HCT116 (cell line): ENCODE data around the gene APOLD1. TPM values are rescaled to one million over a fixed set of nuclear protein-coding genes. Genes with fewer than 3 reads are reported as not detected.
"Not testable (repeated sequence)": the region's sequence is repeated elsewhere in the genome, so short reads cannot be mapped to it uniquely, and the experiment has no call there.

Experiments used
- ATAC-seq: fragments of 200-7000 bp; cut with Tn5 transposase; 2 replicates; pipeline ENCODE4 v1.9.1; 2020; ENCODE audit warnings: mild to moderate bottlenecking, moderate library complexity
- BruUV-seq: library from RNA; stranded (reverse); fragments of 400-500 nt; replicated peaks from 2 replicates; lab custom pipeline; 2021; lab: Mats Ljungman, UMichigan
- CTCF ChIA-PET: fragments of 300-600 bp; sonication (Branson Sonifier 250); formaldehyde crosslinking; loops from one replicate; lab custom pipeline; 2021; ENCODE audit warnings: antibody characterized with exemption; lab: Charles Lee
- POLR2A ChIA-PET: fragments of 300-600, 350-600 bp; sonication (Branson Sonifier 250); formaldehyde crosslinking; loops from one replicate; lab custom pipeline; 2021; ENCODE audit warnings: antibody characterized with exemption; lab: Charles Lee
- RAD21 ChIA-PET, 2 experiments: fragments of 300-600 bp; sonication (Branson Sonifier 250); formaldehyde crosslinking; loops; one replicate each; lab custom pipeline; 2023; ENCODE audit warnings: low total read pairs in 2 of 2; ENCODE audit not compliant: uncharacterized antibody in 2 of 2, unreplicated experiment in 2 of 2, low non-redundant PET in 1 of 2; lab: Charles Lee
- DNase-seq: peaks from one replicate; pipeline ENCODE4 v3.0.0-alpha.2; 2010; ENCODE audit warnings: low read depth, low spot score
- H2AFZ ChIP-seq: fragments of 200-600 bp; shearing (Covaris generic), sonication (generic); 2 replicates; pipeline ENCODE4 v1.6.1; 2017; ENCODE audit warnings: low read depth, mixed run types, mixed read lengths, antibody characterized with exemption, low read length; ENCODE audit not compliant: poor library complexity, severe bottlenecking
- H3K27ac ChIP-seq: 2 replicates; pipeline ENCODE4 v1.5.1; 2012; ENCODE audit warnings: low read depth, low read length
- H3K27me3 ChIP-seq: fragments of 200-600 bp; sonication (generic); 2 replicates; pipeline ENCODE4 v1.6.1; 2016; ENCODE audit warnings: mixed run types, low read length, mixed read lengths; ENCODE audit not compliant: insufficient read depth
- H3K36me3 ChIP-seq, 2 experiments: fragments of 200-500 bp in 1 of 2; fragments of 200-600 bp in 1 of 2; sonication (Bioruptor generic) in 1 of 2; sonication (generic) in 1 of 2; 2 replicates each; pipeline versions ENCODE4 v1.5.1 to v1.6.1; 2014 to 2016; ENCODE audit warnings: low read length in 2 of 2, inconsistent platforms in 1 of 2, mixed read lengths in 1 of 2, mixed run types in 1 of 2; ENCODE audit not compliant: insufficient read depth in 2 of 2, control insufficient read depth in 1 of 2
- H3K4me1 ChIP-seq, 2 experiments: fragments of 200-600 bp in 1 of 2; sonication (generic) in 1 of 2; 2 replicates each; pipeline versions ENCODE4 v1.5.1 to v1.6.1; 2012 to 2017; ENCODE audit warnings: low read length in 2 of 2, inconsistent platforms in 1 of 2, mild to moderate bottlenecking in 1 of 2, mixed read lengths in 1 of 2, mixed run types in 1 of 2, moderate library complexity in 1 of 2; ENCODE audit not compliant: insufficient read depth in 2 of 2, control insufficient read depth in 1 of 2
- H3K4me2 ChIP-seq: fragments of 200-600 bp; sonication (generic); 2 replicates; pipeline ENCODE4 v1.6.1; 2017; ENCODE audit warnings: mixed run types, low read length, mixed read lengths
- H3K4me3 ChIP-seq, 2 experiments: fragments of 200-600 bp in 1 of 2; sonication (generic) in 1 of 2; replicated peaks in 1 of 2; 2 replicates each; pipeline ENCODE4 v1.5.1; 2011 to 2016; ENCODE audit warnings: low read length in 2 of 2, control low read depth in 1 of 2, low read depth in 1 of 2, mild to moderate bottlenecking in 1 of 2, mixed read lengths in 1 of 2, mixed run types in 1 of 2
- H3K79me2 ChIP-seq: fragments of 200-600 bp; sonication (generic); 2 replicates; pipeline ENCODE4 v1.6.1; 2017; ENCODE audit warnings: mild to moderate bottlenecking, mixed run types, low read length, moderate library complexity, mixed read lengths; ENCODE audit not compliant: insufficient read depth
- H3K9ac ChIP-seq: fragments of 200-600 bp; sonication (generic); 2 replicates; pipeline ENCODE4 v1.6.1; 2016; ENCODE audit warnings: low read length, mixed read lengths
- H3K9me2 ChIP-seq: fragments of 200-600 bp; sonication (generic), shearing (Covaris generic); 2 replicates; pipeline ENCODE4 v1.6.1; 2017; ENCODE audit warnings: mixed run types, mild to moderate bottlenecking, moderate library complexity; ENCODE audit not compliant: insufficient read depth
- H3K9me3 ChIP-seq, 2 experiments: fragments of 200-500 bp in 1 of 2; fragments of 200-600 bp in 1 of 2; sonication (Bioruptor generic) in 1 of 2; sonication (generic) in 1 of 2; 2 replicates each; pipeline ENCODE4 v1.6.1; 2014 to 2017; ENCODE audit warnings: low read length in 2 of 2, mixed read lengths in 2 of 2, inconsistent platforms in 1 of 2, low read depth in 1 of 2, mild to moderate bottlenecking in 1 of 2, mixed run types in 1 of 2, moderate library complexity in 1 of 2; ENCODE audit not compliant: control insufficient read depth in 1 of 2, insufficient read depth in 1 of 2
- H4K20me1 ChIP-seq: fragments of 200-600 bp; sonication (generic), shearing (Covaris generic); 2 replicates; pipeline ENCODE4 v1.6.1; 2017; ENCODE audit warnings: mixed run types, mild to moderate bottlenecking, moderate library complexity; ENCODE audit not compliant: insufficient read depth
- CEBPB ChIP-seq: IDR thresholded peaks from 2 replicates; pipeline ENCODE4 v1.6.1; 2012; ENCODE audit warnings: low read depth
- EGR1 ChIP-seq: IDR thresholded peaks from 2 replicates; pipeline ENCODE4 v1.6.1; 2012; ENCODE audit warnings: low read depth
- ELF1 ChIP-seq: IDR thresholded peaks from 2 replicates; pipeline ENCODE4 v1.6.1; 2012; ENCODE audit warnings: low read depth, borderline replicate concordance
- EZH2 ChIP-seq: fragments of 200-600 bp; sonication (generic); IDR thresholded peaks from 2 replicates; pipeline ENCODE4 v1.6.1; 2017; ENCODE audit warnings: antibody characterized with exemption, mixed run types
- EZH2phosphoT487 ChIP-seq: fragments of 200-600 bp; IDR thresholded peaks from 2 replicates; pipeline ENCODE4 v1.6.1; 2018; ENCODE audit warnings: antibody characterized with exemption, borderline replicate concordance
- FOSL1 ChIP-seq: IDR thresholded peaks from 2 replicates; pipeline ENCODE4 v1.6.1; 2012; ENCODE audit warnings: low read depth
- JUND ChIP-seq: IDR thresholded peaks from 2 replicates; pipeline ENCODE4 v1.6.1; 2012
- MAX ChIP-seq: IDR thresholded peaks from 2 replicates; pipeline ENCODE4 v1.6.1; 2012
- POLR2A ChIP-seq: IDR thresholded peaks from 2 replicates; pipeline ENCODE4 v1.7.0; 2011; ENCODE audit warnings: borderline replicate concordance; ENCODE audit not compliant: insufficient read depth, insufficient read length; ENCODE audit errors: extremely low read depth
- POLR2AphosphoS5 ChIP-seq: IDR thresholded peaks from 2 replicates; pipeline ENCODE4 v1.6.1; 2011; ENCODE audit warnings: mild to moderate bottlenecking, low read depth, low read length, moderate library complexity
- RAD21 ChIP-seq: IDR thresholded peaks from 2 replicates; pipeline ENCODE4 v1.6.1; 2012; ENCODE audit warnings: low read depth, mild to moderate bottlenecking
- SRF ChIP-seq: IDR thresholded peaks from 2 replicates; pipeline ENCODE4 v1.6.1; 2012; ENCODE audit warnings: low read depth
- TCF7L2 ChIP-seq: IDR thresholded peaks from 2 replicates; pipeline ENCODE4 v1.7.0; 2011; ENCODE audit warnings: borderline replicate concordance, inconsistent platforms; ENCODE audit not compliant: insufficient read depth, insufficient read length; ENCODE audit errors: extremely low read depth
- ZFX ChIP-seq: fragments of 450-650 bp; IDR thresholded peaks from 2 replicates; pipeline ENCODE4 v1.6.1; 2017
- ZNF274 ChIP-seq: fragments of 200-500 bp; sonication (Bioruptor generic); IDR thresholded peaks from 2 replicates; pipeline ENCODE4 v1.6.1; 2014; ENCODE audit warnings: mild to moderate bottlenecking, low read depth, low read length, inconsistent platforms
- intact Hi-C: fragments of 100-400 bp; cut with micrococcal nuclease; formaldehyde crosslinking; loops from 2 replicates; pipeline ENCODE4 v1.10.0; 2022
- total RNA-seq: library from RNA; stranded (reverse); gene quantifications from one replicate; pipeline ENCODE4 v1.2.1, GENCODE V29; 2021; ENCODE audit not compliant: unreplicated experiment
- TF ChIP-seq, protein P1 (sequence below), 3 experiments: fragments of 200-600 bp in 1 of 3; sonication (generic) in 1 of 3; IDR thresholded peaks in 2 of 3; conservative IDR thresholded peaks in 1 of 3; 2 replicates each; pipeline ENCODE4 v1.5.1; 2012 to 2017; ENCODE audit warnings: low read depth in 2 of 3, low read length in 2 of 3, antibody characterized with exemption in 1 of 3, borderline replicate concordance in 1 of 3, control low read depth in 1 of 3, mild to moderate bottlenecking in 1 of 3, mixed read lengths in 1 of 3, mixed run types in 1 of 3, moderate library complexity in 1 of 3; ENCODE audit not compliant: insufficient read depth in 1 of 3
- TF ChIP-seq, protein P2 (sequence below): IDR thresholded peaks from 2 replicates; pipeline ENCODE4 v1.6.1; 2012

The APOLD1 gene
- total RNA-seq, 1 experiment from 2014 or later, result 3.9 TPM

DNA sequence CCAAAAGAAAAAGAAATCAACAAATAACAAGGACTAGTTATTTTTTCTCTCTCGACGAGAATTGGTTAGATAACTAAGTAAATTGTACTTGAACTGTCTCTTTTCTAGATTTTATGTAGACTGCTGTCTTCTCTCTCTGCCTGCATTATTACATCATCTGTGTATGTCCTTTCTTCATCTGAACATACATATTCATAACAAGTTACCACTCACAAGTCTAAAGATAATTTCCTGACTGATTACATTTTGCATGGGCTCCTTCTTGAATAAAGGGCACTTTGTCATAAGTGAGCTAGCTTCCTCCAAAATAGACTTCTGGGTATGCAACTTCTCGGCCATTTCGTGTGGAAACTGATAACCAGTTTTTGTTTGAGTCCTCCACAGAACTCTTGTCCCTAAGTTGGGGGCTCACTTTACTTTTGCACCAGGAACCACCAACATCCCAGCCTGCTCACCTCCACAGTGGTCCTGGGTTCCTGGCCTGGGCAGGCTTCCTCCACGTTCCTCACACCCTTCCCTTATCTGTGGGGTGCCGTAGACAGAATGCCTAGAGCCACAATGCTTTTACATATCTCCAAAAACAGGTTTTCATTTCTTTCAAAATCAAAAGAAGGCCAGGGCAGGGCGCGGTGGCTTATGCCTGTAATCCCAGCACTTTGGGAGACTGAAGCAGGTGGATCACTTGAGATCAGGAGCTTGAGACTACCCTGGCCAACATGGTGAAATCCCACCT lies 21.5 kb downstream of the APOLD1 start:
- H3K79me2 ChIP-seq, result no peaks in the 10 kb centered on the region
- H3K27me3 ChIP-seq, result no peaks in the 10 kb centered on the region
- ChIA-PET RAD21 (interaction anchor here in 1 of 2 experiments (0.7 kb wide), 1 partner anchor 62 kb away, joined by 3 read pairs; no protein-coding TSS in a partner anchor), CTCF (no interaction called here), POLR2A (no interaction called here)
- H3K9ac ChIP-seq, result no peak overlapping the region
- no peaks in the 10 kb centered on the region for H4K20me1 ChIP-seq
- intact Hi-C loops, result loop anchor here (10.0 kb wide), 1 partner anchor 398 kb away; no protein-coding TSS in a partner anchor
- no peak overlapping the region for H3K4me2 ChIP-seq
- no TSS peak for BruUV-seq
- no peaks in the 10 kb centered on the region for H3K36me3 ChIP-seq
- no peak for DNase-seq
- H3K9me2 ChIP-seq, result no peaks in the 10 kb centered on the region
- H3K27ac ChIP-seq, result no peak overlapping the region
- peaks cover 29 to 58% of the 10 kb centered on the region in 2 experiments for H3K4me1 ChIP-seq
- no peaks in the 10 kb centered on the region for H3K9me3 ChIP-seq
- no peak overlapping the region for H2AFZ ChIP-seq
- no peak overlapping the region for H3K4me3 ChIP-seq
- ATAC-seq, result no peak
- TF ChIP-seq EZH2phosphoT487, result no peak
- no peak for TF ChIP-seq MAX
- no peak for TF ChIP-seq ZFX
- TF ChIP-seq EZH2, result no peak
- no peak for TF ChIP-seq CEBPB
- no peak for TF ChIP-seq SRF
- TF ChIP-seq, protein P1, sequence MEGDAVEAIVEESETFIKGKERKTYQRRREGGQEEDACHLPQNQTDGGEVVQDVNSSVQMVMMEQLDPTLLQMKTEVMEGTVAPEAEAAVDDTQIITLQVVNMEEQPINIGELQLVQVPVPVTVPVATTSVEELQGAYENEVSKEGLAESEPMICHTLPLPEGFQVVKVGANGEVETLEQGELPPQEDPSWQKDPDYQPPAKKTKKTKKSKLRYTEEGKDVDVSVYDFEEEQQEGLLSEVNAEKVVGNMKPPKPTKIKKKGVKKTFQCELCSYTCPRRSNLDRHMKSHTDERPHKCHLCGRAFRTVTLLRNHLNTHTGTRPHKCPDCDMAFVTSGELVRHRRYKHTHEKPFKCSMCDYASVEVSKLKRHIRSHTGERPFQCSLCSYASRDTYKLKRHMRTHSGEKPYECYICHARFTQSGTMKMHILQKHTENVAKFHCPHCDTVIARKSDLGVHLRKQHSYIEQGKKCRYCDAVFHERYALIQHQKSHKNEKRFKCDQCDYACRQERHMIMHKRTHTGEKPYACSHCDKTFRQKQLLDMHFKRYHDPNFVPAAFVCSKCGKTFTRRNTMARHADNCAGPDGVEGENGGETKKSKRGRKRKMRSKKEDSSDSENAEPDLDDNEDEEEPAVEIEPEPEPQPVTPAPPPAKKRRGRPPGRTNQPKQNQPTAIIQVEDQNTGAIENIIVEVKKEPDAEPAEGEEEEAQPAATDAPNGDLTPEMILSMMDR (IDR thresholded peaks at IDR 0.05 in 2 of 3, conservative IDR thresholded peaks at IDR 0.05 in 1 of 3; ENCODE audit: borderline replicate concordance in 1 of 3, insufficient read depth in 1 of 3, low read depth in 2 of 3, low read length in 2 of 3), result no peak
- TF ChIP-seq POLR2A, result no peak
- TF ChIP-seq ELF1, result no peak
- no peak for TF ChIP-seq TCF7L2
- TF ChIP-seq, protein P2, sequence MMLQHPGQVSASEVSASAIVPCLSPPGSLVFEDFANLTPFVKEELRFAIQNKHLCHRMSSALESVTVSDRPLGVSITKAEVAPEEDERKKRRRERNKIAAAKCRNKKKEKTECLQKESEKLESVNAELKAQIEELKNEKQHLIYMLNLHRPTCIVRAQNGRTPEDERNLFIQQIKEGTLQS, result no peak
- no peak for TF ChIP-seq POLR2AphosphoS5
- no peak for TF ChIP-seq RAD21
- no peak for TF ChIP-seq EGR1
- no peak for TF ChIP-seq JUND
- no peak for TF ChIP-seq FOSL1
- no peak for TF ChIP-seq ZNF274
- TF ChIP-seq, all 23 proteins: peak for 0

- H3K27ac ChIP-seq, result not testable (repeated sequence)
Observed at GRCh38 chr12:12807517-12807903, 22.1 kb downstream of the APOLD1 start.

More at GRCh38 chr12:12807517-12807903, 22.1 kb downstream of the APOLD1 start:
- H3K79me2 ChIP-seq, H3K9me3 ChIP-seq, DNase-seq, POLR2A ChIA-PET, H3K36me3 ChIP-seq, H3K4me2 ChIP-seq, ATAC-seq, BruUV-seq, H2AFZ ChIP-seq, H3K4me3 ChIP-seq, CTCF ChIA-PET, H4K20me1 ChIP-seq, H3K9me2 ChIP-seq, H3K27me3 ChIP-seq, H3K9ac ChIP-seq: not testable (repeated sequence)
- H3K4me1 ChIP-seq, result peaks cover 24 to 58% of the 10 kb centered on the region in 2 experiments
- RAD21 ChIA-PET, result interaction anchor here in 1 of 2 experiments (0.7 kb wide), 1 partner anchor 63 kb away, joined by 3 read pairs; no protein-coding TSS in a partner anchor
- intact Hi-C loops, result loop anchor here (10.0 kb wide), 1 partner anchor 397 kb away; no protein-coding TSS in a partner anchor
